Neural cell (in vitro differentiated cells): Measurements from ENCODE around the gene TRAF2. TPM values are rescaled to one million over a fixed set of nuclear protein-coding genes. Genes with fewer than 3 reads are reported as not detected.

Source experiments
- H2AFZ ChIP-seq: fragments of 200-600, 300-800 bp; sonication (generic), shearing (Covaris generic); 2 replicates; pipeline ENCODE4 v1.6.0; 2014; ENCODE audit warnings: low read depth, mild to moderate bottlenecking, antibody characterized with exemption, low read length, moderate library complexity
- H3F3A ChIP-seq: fragments of 200-600 bp; shearing (Covaris generic); 2 replicates; pipeline ENCODE4 v1.6.1; 2016; ENCODE audit warnings: mild to moderate bottlenecking, moderate library complexity, mixed read lengths, antibody characterized with exemption, low read length; ENCODE audit not compliant: insufficient read depth, poor library complexity, severe bottlenecking
- H3K27ac ChIP-seq: fragments of 200-600, 300-800 bp; sonication (generic), shearing (Covaris generic); 2 replicates; pipeline ENCODE4 v1.5.1; 2014; ENCODE audit warnings: mild to moderate bottlenecking, low read length, moderate library complexity
- H3K27me3 ChIP-seq: fragments of 300-800, 200-600 bp; sonication (generic), shearing (Covaris generic); 2 replicates; pipeline ENCODE4 v1.6.0; 2014; ENCODE audit warnings: mild to moderate bottlenecking, low read depth, low read length, moderate library complexity; ENCODE audit not compliant: insufficient read depth
- H3K36me3 ChIP-seq: fragments of 300-800, 200-600 bp; sonication (generic), shearing (Covaris generic); 2 replicates; pipeline ENCODE4 v1.5.1; 2014; ENCODE audit warnings: mild to moderate bottlenecking, antibody characterized with exemption, low read length, moderate library complexity; ENCODE audit not compliant: insufficient read depth
- H3K4me2 ChIP-seq: fragments of 300-800, 200-600 bp; sonication (generic), shearing (Covaris generic); 2 replicates; pipeline ENCODE4 v1.6.0; 2014; ENCODE audit warnings: mild to moderate bottlenecking, low read length
- H3K4me3 ChIP-seq: fragments of 300-800, 200-600 bp; sonication (generic), shearing (Covaris generic); 2 replicates; pipeline ENCODE4 v1.5.1; 2014; ENCODE audit warnings: mild to moderate bottlenecking, low read length, moderate library complexity
- H3K79me2 ChIP-seq: fragments of 200-600 bp; shearing (Covaris generic); replicated peaks from 2 replicates; pipeline ENCODE4 v1.6.0; 2014; ENCODE audit warnings: mild to moderate bottlenecking, low read length, moderate library complexity; ENCODE audit not compliant: insufficient read depth
- H3K9ac ChIP-seq: fragments of 300-800, 200-600 bp; sonication (generic), shearing (Covaris generic); 2 replicates; pipeline ENCODE4 v1.6.1; 2016; ENCODE audit warnings: mild to moderate bottlenecking, low read length, mixed read lengths
- H3K9me2 ChIP-seq: fragments of 200-600 bp; shearing (Covaris generic); 2 replicates; pipeline ENCODE4 v1.6.1; 2016; ENCODE audit warnings: mild to moderate bottlenecking, low read length, mixed read lengths; ENCODE audit not compliant: insufficient read depth
- H3K9me3 ChIP-seq: fragments of 200-600, 300-800 bp; sonication (generic), shearing (Covaris generic); 2 replicates; pipeline ENCODE4 v1.6.1; 2016; ENCODE audit warnings: mild to moderate bottlenecking, mixed run types, low read length, moderate library complexity, mixed read lengths
- H4K20me1 ChIP-seq: fragments of 200-600 bp; shearing (Covaris generic); 2 replicates; pipeline ENCODE4 v1.6.1; 2016; ENCODE audit warnings: mild to moderate bottlenecking, mixed run types; ENCODE audit not compliant: insufficient read depth
- EP300 ChIP-seq: fragments of 450-650 bp; conservative IDR thresholded peaks from 2 replicates; pipeline ENCODE4 v1.6.1; 2014; ENCODE audit warnings: antibody characterized with exemption, mild to moderate bottlenecking, moderate library complexity; ENCODE audit not compliant: poor library complexity, severe bottlenecking
- EZH2 ChIP-seq: fragments of 200-600, 300-800 bp; shearing (Covaris generic), sonication (generic); IDR thresholded peaks from 2 replicates; pipeline ENCODE4 v1.6.1; 2014; ENCODE audit warnings: antibody characterized with exemption, low read length, borderline replicate concordance, mild to moderate bottlenecking; ENCODE audit not compliant: insufficient read depth, poor library complexity, severe bottlenecking
- MXI1 ChIP-seq: fragments of 450-650 bp; conservative IDR thresholded peaks from 2 replicates; pipeline ENCODE4 v1.6.1; 2014; ENCODE audit warnings: antibody characterized with exemption, mild to moderate bottlenecking; ENCODE audit not compliant: poor library complexity, severe bottlenecking
- POLR2AphosphoS5 ChIP-seq: IDR thresholded peaks from 2 replicates; pipeline ENCODE4 v1.6.1; 2012
- RAD21 ChIP-seq: fragments of 450-650 bp; conservative IDR thresholded peaks from 2 replicates; pipeline ENCODE4 v1.6.1; 2014; ENCODE audit warnings: antibody characterized with exemption, mild to moderate bottlenecking, moderate library complexity
- SMC3 ChIP-seq: fragments of 450-650 bp; conservative IDR thresholded peaks from 2 replicates; pipeline ENCODE4 v1.6.1; 2014; ENCODE audit warnings: antibody characterized with exemption, mild to moderate bottlenecking, moderate library complexity; ENCODE audit not compliant: poor library complexity
- TAF1 ChIP-seq: IDR thresholded peaks from 2 replicates; pipeline ENCODE4 v1.6.1; 2012; ENCODE audit warnings: low read depth
- polyA plus RNA-seq: library from polyadenylated mRNA; depleted of rRNA; stranded (reverse); fragments of >200 nt; gene quantifications from 2 replicates; pipeline ENCODE4 v1.2.3, GENCODE V29; 2014
- TF ChIP-seq, protein P1 (sequence below): fragments of 450-650 bp; IDR thresholded peaks from 2 replicates; pipeline ENCODE4 v1.5.1; 2014; ENCODE audit warnings: antibody characterized with exemption, mild to moderate bottlenecking, moderate library complexity; ENCODE audit not compliant: poor library complexity, severe bottlenecking
- TF ChIP-seq, protein P2 (sequence below): IDR thresholded peaks from 2 replicates; pipeline ENCODE4 v1.6.1; 2012; ENCODE audit warnings: borderline replicate concordance

Gene TRAF2
- polyA plus RNA-seq, 1 donor from 2014 or later = 14.6 TPM

DNA sequence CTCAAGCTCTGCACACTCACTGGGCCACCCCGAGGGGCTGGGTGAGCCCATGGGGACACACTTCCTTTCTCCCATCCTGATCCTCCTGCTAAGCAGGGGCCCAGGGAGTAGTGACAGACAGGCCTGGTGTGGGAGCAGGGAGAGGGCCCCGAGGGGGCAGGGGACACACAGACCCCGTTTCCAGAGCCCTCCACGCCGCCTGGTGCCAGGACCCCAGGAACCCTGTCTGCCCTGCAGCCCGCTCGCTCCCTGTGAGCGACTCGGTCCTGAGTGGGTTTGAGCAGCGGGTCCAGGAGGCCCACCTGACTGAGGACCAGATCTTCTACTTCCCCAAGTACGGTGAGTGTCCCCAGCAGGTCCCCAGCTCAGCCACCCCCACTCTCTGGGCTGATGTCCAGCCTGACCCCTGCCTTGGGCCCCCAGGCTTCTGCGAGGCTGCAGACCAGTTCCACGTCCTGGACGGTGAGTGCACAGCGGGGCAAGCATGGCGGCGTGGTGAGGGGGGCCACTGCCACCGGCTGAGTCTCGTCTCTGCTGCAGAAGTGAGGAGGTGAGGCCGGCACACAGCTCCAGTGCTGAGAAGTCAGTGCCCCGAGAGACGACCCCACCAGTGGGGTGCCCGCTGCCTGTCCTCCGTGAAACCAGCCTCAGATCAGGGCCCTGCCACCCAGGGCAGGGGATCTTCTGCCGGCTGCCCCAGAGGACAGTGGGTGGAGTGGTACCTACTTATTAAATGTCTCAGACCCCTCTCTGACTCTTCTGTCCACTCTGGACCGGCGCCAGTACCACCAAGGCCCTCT, 60.1 kb downstream of the TRAF2 start:
- peaks cover 8% of the 10 kb centered on the region for H3K79me2 ChIP-seq
- no peak overlapping the region for H3K9ac ChIP-seq
- H3K27me3 ChIP-seq = no peaks in the 10 kb centered on the region
- TF ChIP-seq, protein P1, sequence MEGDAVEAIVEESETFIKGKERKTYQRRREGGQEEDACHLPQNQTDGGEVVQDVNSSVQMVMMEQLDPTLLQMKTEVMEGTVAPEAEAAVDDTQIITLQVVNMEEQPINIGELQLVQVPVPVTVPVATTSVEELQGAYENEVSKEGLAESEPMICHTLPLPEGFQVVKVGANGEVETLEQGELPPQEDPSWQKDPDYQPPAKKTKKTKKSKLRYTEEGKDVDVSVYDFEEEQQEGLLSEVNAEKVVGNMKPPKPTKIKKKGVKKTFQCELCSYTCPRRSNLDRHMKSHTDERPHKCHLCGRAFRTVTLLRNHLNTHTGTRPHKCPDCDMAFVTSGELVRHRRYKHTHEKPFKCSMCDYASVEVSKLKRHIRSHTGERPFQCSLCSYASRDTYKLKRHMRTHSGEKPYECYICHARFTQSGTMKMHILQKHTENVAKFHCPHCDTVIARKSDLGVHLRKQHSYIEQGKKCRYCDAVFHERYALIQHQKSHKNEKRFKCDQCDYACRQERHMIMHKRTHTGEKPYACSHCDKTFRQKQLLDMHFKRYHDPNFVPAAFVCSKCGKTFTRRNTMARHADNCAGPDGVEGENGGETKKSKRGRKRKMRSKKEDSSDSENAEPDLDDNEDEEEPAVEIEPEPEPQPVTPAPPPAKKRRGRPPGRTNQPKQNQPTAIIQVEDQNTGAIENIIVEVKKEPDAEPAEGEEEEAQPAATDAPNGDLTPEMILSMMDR = no peak
- TF ChIP-seq SMC3 (no peak), EZH2 (no peak), EP300 (no peak), TAF1 (no peak)
- TF ChIP-seq, protein P2, sequence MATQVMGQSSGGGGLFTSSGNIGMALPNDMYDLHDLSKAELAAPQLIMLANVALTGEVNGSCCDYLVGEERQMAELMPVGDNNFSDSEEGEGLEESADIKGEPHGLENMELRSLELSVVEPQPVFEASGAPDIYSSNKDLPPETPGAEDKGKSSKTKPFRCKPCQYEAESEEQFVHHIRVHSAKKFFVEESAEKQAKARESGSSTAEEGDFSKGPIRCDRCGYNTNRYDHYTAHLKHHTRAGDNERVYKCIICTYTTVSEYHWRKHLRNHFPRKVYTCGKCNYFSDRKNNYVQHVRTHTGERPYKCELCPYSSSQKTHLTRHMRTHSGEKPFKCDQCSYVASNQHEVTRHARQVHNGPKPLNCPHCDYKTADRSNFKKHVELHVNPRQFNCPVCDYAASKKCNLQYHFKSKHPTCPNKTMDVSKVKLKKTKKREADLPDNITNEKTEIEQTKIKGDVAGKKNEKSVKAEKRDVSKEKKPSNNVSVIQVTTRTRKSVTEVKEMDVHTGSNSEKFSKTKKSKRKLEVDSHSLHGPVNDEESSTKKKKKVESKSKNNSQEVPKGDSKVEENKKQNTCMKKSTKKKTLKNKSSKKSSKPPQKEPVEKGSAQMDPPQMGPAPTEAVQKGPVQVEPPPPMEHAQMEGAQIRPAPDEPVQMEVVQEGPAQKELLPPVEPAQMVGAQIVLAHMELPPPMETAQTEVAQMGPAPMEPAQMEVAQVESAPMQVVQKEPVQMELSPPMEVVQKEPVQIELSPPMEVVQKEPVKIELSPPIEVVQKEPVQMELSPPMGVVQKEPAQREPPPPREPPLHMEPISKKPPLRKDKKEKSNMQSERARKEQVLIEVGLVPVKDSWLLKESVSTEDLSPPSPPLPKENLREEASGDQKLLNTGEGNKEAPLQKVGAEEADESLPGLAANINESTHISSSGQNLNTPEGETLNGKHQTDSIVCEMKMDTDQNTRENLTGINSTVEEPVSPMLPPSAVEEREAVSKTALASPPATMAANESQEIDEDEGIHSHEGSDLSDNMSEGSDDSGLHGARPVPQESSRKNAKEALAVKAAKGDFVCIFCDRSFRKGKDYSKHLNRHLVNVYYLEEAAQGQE = no peak
- no peaks in the 10 kb centered on the region for H4K20me1 ChIP-seq
- H3K36me3 ChIP-seq = no peaks in the 10 kb centered on the region
- no peak overlapping the region for H2AFZ ChIP-seq
- H3F3A ChIP-seq = no peaks in the 10 kb centered on the region
- no peak overlapping the region for H3K4me3 ChIP-seq
- H3K9me3 ChIP-seq = no peaks in the 10 kb centered on the region
- H3K9me2 ChIP-seq = no peaks in the 10 kb centered on the region
- no peak overlapping the region for H3K4me2 ChIP-seq
- H3K27ac ChIP-seq = no peak overlapping the region

DNA sequence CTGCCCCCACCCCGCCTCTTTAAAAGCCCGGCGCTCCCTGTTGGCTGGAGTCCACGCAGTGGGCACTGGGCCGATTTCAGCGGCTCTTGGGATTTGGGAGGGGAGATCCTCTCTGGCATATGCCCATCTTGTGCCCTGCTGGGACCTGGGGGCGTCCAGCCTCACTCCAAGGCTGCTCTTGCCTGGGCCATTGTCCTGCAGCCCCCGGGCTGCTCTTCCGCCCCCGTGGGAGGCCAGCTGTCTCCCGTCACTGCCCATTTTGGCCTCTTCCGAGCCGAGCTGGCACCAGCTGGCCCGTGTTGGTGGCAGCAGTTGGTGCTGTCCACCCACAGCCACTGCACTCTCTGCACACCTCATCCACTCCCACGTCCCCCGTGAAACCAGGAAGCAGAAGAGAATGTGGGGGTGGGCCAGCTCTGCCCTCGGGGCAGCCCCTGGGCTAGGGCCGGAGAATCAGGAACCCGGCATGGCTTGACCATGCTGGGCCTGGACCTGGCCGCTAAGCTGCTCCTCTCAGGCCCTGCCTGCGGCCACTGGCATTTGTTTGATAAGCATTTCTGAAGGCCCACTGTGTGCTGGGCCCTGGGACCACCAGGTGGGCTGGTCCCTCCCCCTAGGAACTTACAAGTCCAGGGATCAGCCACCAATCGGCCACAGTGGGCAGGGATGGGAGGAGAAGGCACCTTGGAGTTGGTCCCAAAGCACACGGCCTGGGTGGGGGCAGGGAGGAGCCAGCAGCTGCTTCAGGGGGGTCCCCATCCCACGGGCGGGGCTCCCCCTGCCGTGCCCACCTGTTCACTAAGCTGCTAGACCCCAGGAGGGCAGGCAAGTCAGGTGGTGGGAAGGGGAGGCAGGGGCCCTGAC, 60.9 kb downstream of the TRAF2 start:
- Histone ChIP-seq H3K27me3 (no peaks in the 10 kb centered on the region), H3K36me3 (no peaks in the 10 kb centered on the region)

More for the DNA sequence above, 60.9 kb downstream of the TRAF2 start:
- Histone ChIP-seq H3K79me2 (peaks cover 8% of the 10 kb centered on the region), H4K20me1 (no peaks in the 10 kb centered on the region), H2AFZ (no peak overlapping the region), H3K9ac (no peak overlapping the region), H3K4me3 (no peak overlapping the region), H3F3A (no peaks in the 10 kb centered on the region), H3K9me2 (no peaks in the 10 kb centered on the region), H3K9me3 (no peaks in the 10 kb centered on the region), H3K27ac (no peak overlapping the region), H3K4me2 (no peak overlapping the region)
- TF ChIP-seq MXI1 = no peak
- no peak for TF ChIP-seq POLR2AphosphoS5
- no peak for TF ChIP-seq RAD21
- TF ChIP-seq, protein P1 = no peak
- TF ChIP-seq, protein P2 = no peak
- no peak for TF ChIP-seq EZH2
- TF ChIP-seq EP300 = no peak
- TF ChIP-seq TAF1 = no peak
- no peak for TF ChIP-seq SMC3
